Measurements from ENCODE around the gene ELF1.
"Not testable (repeated sequence)": the region's sequence is repeated elsewhere in the genome, so short reads cannot be mapped to it uniquely, and the experiment has no call there.

The ELF1 gene

GRCh38 chr13:41042419-41042818 lies 23.3 kb upstream of the ELF1 start:
- DNase-seq (ENCODE audit: low spot score) = not testable (repeated sequence)

- no peak for DNase-seq (ENCODE audit: low spot score)
Observed at GRCh38 chr13:41040584-41041334, 21.6 kb upstream of the ELF1 start.

DNA sequence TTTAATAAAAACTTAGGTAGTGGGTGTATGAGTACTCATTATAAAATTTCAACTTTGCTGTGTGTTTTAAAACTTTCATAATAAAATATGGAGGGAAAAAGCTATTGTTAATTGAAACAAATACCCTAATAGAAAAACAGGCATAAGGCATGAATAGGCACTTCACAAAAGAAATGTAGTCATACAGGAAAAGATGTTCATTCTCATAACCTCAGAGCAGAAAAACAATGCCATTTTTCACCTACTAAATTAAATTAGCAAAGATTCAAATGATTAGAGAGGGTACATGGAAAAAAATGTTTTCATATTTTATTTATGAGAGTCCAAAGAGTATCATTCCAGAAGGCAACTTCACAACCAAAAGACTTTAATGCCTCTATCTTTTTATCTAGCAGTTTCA lies 20.6 kb upstream of the ELF1 start:
- DNase-seq (ENCODE audit: low spot score) = no peak

DNA sequence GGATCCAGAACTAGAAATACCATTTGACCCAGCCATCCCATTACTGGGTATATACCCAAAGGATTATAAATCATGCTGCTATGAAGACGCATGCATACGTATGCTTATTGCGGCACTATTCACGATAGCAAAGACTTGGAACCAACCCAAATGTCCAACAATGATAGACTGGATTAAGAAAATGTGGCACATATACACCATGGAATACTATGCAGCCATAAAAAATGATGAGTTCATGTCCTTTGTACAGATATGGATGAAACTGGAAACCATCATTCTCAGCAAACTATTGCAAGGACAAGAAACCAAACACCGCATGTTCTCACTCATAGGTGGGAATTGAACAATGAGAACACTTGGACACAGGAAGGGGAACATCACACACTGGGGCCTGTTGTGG lies 17.4 kb upstream of the ELF1 start:
- not testable (repeated sequence) for DNase-seq (ENCODE audit: low spot score)

DNA sequence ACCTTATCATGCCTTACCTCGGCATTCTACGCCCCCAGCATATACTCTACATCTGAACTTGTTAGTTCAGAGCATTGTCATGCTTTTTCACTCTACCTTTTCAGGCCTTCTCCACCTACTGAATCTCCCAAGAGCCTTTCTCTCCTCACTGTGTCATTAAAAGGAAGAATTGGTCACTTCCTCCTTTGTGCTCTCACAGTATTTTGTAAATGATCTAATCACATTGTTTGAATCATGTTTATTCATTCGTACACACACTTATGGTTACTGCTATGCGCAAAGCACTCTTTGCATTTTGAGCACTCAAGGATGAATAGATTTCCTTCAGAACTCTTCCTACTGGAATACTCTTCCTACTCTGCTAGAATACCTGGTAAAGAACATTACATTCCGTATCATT lies 15.8 kb upstream of the ELF1 start:
- DNase-seq (ENCODE audit: low spot score) = no peak

- no peak for DNase-seq (ENCODE audit: low spot score)
Observed at GRCh38 chr13:41034382-41034781, 15.3 kb upstream of the ELF1 start.

DNA sequence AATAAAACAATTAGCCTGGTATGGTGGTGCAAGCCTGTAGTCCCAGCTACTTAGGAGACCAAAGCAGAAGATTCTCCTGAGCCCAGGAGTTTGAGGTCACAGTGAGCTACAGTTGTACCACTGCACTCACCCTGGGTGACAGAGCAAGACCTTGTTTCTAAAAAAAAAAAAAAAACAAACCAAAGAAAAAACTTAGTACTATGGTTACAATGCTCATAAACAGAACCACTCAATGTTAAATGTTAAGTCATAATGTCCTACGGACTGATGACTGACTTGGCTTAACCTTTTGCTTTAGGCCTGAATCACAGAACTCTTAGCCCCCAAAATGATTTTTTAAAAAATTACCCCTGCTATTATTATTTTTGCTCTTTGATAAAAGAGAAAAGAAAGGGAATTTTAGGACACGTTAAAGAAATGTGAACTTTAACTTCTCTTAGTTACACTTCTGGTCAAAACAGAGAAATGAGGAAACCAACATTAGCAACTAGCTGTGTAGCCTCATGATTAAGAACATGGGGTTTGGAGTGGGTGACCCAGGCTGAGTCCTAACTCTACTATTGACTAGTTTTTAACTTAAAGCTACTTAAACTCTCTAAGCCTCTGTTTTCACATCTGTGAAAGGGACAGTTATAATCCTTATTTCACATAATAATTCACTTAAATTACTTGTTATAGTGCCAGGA lies 13.7 kb upstream of the ELF1 start:
- DNase-seq (ENCODE audit: low spot score) = no peak

DNA sequence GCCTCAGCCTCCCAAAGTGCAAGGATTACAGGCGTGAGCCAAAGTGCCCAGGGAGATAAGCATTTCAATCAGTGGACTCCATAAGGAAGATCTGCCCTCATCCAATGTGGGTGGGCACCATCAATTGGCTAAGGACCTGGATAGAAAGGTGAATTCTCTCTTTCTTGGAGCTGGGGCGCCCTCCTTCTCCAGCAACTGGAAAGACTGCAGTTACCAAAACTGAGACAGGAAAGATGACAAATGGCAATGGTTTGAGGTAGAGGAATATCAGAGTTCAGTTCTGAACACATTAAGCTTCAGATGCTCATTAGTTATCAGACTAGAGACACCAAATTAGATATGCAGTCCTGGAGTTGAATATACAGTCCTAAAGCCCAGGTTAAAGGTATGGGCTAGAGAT lies 10.5 kb upstream of the ELF1 start:
- DNase-seq (ENCODE audit: low spot score) = peak; percentile 36

GRCh38 chr13:41028051-41028450 lies 8.9 kb upstream of the ELF1 start:
- no peak for DNase-seq (ENCODE audit: low spot score)

DNA sequence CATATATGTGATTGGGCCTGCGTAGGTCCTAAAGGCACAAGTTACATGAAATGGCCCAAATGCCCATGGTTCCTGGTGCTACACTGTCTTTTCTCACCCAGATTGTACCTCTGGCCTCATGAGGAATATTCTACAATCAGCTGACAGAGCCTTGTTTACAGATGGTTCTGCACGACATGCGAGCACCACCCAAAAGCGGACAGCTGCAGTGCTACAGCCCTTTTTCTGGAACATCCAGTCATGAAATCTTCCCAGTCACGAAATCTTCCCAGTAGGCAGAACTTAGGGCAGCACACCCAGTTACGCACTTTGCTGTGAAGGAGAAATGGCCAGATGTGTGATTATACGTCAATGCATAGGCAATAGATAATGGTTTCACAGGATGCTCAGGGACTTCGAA lies 7.7 kb upstream of the ELF1 start:
- no peak for DNase-seq (ENCODE audit: low spot score)

DNA sequence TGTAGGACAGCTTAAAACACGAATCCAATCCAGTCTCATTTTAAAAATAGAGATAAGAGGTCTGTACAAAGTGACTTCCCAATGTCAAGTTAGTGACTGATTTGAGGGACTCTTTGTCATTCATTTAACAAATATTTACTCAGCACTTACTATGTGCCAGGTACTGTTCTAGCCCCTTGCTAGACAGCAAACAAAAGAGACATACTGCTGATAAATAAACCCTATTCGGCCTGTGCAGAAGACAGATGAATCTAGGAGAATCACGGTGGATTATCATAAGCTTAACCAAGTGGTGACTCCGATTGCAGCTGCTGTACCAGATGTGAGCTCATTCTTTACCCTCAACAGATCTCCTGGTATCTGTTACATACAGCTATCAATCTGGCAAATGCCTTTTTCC lies 6.4 kb upstream of the ELF1 start:
- DNase-seq (ENCODE audit: low spot score) = no peak

DNA sequence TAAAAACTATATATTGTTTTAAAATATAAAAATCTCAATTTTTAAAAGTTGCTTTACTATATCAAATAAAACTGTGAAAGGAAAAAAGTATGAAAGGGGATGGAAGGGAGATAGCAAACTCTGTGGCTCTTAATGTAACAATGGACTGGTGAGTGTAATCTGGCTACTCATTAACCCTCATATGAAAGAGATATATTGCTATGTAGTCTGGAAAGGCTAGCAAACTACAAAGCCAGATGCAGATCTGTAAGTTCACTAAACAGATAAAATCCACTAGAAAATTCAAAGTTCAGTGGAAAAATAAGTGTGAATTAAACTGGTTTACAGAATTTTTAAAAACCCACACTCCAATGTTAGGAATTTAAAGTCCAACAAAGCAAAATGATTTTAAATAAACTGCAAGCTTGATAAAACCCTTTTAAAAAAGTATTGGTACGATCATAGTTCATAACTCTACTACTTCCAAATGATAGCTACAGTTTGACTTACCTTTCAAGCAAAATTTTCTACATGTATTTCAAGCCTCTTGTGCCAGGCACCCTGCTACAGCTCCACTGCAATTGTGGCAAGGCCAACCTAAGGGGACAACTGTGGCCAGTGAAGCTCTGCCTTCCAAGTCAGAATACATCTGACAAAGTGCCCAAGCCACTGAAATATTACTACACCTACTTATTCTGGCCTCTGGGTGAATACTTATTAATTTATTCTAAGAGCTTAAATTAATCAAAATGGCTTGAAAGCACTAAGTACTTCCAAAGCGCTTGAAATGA lies 647 bp upstream of the ELF1 start:
- no peak for DNase-seq (ENCODE audit: low spot score)

DNA sequence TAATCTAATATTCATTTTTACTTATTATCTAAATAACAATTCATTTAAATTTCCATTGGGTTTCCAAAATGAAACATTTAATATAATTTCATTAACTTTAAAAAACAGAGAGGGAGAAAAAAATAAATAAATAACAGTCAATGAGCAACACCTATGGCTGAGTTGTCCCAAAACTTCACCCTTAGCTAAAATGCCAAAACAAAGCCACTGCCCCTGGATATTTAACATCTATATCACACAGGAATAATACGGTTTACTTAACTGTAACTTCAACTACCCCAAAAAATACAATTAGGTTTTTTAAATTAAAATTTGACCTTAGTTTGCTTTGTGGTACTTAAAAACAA lies 541 bp downstream of the ELF1 start:
- DNase-seq (ENCODE audit: low spot score) = no peak

DNA sequence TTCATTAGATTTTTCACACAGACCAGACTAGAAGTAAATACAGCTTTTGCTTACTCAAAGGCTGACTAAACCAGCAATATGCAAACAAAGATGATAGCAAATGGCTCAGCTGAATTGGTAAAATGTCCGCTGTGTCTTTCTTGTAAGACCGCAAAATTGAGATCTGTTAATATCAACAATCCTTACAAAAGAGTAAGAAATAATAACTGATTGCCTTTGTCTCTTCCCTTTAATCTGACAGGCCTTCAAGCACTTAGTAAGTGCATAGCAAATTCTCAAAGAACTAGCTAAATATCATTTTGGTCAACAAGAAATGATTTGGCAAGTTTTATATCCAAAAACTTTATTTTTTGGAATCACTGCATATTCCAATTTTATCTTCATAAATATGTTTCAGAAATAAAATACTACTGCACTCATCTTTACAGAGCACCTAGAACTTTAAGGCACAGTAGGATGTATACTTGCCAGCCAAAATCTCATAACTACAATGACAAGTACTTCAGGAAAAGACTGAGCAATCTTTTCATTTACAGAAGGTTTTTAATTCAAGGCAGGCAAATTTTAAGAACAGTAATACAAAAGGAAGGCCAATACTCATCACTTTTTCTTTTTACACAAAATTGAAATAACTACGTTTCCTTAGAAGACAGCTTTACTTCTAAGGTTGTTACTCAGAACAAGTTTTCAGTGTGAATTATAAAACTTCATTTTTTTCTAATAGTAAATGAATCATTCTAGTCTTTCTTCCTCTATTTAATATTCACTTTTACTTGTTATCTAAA lies 1.1 kb downstream of the ELF1 start:
- DNase-seq (ENCODE audit: low spot score) = peak; percentile 51

DNA sequence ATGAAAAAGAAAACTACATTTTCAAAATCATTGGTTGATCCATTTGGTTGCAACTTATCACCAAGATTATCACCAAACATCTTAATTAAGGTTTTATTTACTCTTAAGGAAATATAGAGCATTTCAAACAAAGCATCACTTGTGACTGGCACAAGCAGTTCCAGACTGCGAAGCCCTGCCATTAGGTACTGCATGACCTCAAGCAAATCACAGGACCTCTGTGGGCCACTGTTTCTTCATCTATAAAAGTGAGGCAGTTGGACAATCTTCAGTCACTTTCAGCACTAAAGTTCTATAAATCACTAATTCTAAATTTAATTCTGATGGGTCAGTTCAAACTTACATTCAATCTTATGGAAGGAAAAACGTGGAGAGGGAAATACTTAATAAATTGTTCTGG lies 2.0 kb downstream of the ELF1 start:
- no peak for DNase-seq (ENCODE audit: low spot score)

DNA sequence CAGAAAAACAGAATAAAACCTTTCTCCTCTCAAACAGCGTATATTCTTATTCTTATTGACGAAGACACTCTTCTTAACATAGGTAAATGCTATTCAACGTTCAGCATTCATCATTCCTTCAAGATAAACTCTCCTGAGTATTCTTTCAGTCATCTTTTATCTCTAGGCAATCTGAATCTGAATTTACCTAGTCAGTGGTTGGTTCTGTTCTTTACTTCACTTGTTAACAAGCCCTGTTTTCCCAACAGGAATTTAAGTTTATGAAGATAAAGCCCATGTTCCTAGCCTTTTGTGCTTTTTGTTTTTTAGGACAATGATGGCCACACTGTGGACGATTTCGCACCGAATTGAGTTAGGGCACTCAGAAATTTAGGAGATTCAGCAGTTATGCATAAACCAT lies 3.2 kb downstream of the ELF1 start:
- no peak for DNase-seq (ENCODE audit: low spot score)

GRCh38 chr13:41013835-41014234 lies 5.3 kb downstream of the ELF1 start:
- no peak for DNase-seq (ENCODE audit: low spot score)

GRCh38 chr13:41012536-41012935 lies 6.6 kb downstream of the ELF1 start:
- DNase-seq (ENCODE audit: low spot score) = no peak

DNA sequence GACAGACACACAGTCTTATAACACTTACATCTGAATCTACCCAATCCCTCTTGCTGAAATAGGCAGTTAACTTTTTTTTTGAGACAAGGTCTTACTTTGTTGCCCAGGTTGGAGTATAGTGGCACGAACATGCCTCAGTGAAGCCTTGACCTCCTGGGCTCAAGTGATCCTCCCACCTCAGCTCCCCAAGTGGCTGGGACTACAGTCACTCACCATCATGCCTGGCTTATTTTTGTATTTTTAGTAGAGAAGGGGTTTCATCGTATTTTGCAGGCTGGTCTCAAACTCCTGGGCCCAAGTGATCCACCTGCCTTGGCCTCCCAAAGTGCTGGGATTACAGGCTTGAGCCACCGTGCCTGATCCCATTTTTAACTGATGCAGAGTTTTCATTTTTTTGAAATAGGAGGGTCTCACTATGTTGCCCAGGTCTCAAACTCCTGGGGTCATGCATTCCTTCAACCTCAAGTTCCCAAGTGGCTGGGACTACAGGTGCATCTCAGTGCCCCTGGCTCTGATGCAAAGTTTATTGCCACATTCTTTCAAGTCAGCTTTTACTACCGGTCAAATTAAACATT lies 7.6 kb downstream of the ELF1 start:
- no peak for DNase-seq (ENCODE audit: low spot score)

DNA sequence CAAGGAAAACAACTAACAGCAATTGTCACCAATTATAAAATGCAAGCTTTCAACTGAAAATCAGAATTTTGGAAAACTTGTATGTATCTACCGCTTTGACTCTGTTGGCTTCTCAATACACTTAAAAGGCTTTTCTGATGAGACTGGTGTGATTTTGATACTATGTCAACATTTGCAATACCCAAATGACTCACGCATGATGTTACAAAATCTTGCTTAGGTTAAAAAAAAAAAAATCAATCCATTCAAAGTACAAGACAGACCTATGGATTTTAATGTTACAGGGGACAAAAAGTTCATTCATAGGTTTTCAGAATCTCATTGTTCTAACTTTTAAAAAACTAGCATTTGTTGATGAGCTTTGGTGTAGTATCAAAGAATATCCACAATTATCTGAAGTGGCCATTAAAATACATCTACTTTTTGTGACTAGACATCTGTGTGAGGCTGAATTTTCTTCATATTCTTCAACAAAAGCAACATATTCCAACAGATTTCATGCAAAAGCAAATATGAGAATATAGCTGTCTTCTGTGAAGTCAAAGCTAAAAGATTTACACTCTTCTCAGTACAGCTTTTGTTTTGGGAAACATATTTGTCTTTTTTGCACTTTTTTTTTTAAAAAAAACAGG lies 10.7 kb downstream of the ELF1 start:
- DNase-seq (ENCODE audit: low spot score) = peak; percentile 67

DNA sequence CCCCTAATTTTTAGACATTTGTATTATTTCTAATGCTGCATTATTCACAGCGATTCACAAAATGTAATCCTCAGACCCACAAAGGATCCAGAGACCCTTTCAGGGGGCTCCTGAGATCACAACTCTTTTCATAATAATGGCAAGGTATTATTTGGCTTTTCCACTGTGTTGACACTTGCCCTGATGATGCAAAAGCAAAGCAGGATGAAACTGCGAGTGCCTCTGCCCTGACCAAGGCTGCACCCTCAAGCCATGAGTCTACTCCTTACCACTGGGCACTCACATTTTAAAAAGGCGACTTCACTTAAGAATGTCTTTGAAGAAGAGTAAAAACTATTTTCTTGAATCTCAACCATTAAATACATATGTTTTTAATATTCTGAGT lies 11.4 kb downstream of the ELF1 start:
- peak; percentile 36 for DNase-seq (ENCODE audit: low spot score)

Data from hematopoietic multipotent progenitor cell treated with erythropoietin and hydrocortisone succinate and interleukin-3 and kit ligand, for 15 days (in vitro differentiated cells).